Measurements from ENCODE around the gene PLXNB3. TPM values are rescaled to one million over a fixed set of nuclear protein-coding genes. Genes with fewer than 3 reads are reported as not detected.
"Not testable (repeated sequence)": the region's sequence is repeated elsewhere in the genome, so short reads cannot be mapped to it uniquely, and the experiment has no call there.

PLXNB3 gene
- total RNA-seq, 1 experiment from 2014 or later = 13.8 TPM

DNA sequence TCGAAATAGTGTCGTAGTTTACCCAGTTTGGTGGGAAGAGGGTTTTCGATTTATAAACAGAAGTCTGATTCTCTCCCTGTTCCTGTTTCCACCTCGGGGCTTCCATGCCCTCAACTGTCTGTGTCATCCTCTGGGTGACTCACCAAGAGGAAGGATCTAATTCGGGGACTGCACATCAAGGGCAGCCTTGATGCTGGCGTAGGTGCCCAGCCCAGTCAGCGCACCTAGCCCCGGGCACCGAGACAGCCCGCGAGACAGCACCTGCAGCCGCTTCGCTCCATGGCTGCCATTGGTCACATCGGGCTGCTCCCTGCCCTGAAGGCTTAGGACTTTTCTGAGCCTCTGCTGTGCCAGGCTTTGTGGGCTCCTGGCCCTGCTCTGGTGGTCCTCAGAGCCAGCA, 31.6 kb upstream of the PLXNB3 start:
- peak; percentile 69 for DNase-seq (ENCODE audit: low spot score)

DNA sequence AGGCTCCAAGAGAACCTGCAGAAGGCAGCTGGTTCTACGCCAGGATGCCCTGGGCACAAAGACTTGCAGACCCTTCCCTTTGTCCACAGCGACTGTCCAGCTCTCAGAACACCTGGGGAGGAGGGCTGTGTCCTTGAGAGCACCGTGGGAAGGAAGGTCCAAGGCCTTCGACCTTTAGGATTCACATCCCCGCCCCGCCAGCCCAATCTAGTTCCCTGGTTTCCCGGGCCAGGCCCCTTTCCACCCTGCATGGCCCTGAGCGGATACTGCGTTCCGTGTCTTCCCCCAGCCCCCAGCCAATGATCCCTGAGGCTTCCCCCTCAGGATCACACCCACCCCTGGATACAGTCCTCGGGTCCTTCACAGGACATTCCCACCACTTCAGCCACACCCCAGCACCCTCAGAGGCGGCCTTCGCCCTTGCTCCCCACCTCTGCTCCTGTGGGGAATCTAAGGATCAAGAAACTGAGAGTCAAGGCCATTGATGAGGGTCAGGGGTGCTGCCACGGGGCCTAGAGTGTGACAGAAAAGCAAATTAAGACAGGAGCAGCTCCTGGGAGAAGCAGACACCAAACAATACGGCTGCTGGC, 30.3 kb upstream of the PLXNB3 start:
- no peak for DNase-seq (ENCODE audit: low spot score)

DNA sequence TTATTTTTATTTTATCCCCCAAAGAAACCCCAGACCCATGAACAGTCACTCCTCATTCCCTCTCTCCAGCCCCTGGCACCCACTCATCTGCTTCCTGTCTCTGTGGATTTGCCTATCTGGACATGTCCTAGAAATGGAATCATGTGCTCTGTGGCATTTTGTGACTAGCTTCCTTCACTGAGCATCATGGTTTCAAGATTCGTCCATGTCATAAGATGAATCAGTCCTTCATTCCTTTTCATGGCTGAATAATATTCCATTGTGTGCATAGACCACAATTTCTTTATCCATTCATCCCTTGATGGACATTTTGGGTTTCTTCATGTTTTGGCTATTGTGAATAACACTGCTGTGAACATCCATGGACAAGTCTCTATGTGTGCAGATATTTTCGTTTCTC, 29.2 kb upstream of the PLXNB3 start:
- no peak for DNase-seq (ENCODE audit: low spot score)

DNA sequence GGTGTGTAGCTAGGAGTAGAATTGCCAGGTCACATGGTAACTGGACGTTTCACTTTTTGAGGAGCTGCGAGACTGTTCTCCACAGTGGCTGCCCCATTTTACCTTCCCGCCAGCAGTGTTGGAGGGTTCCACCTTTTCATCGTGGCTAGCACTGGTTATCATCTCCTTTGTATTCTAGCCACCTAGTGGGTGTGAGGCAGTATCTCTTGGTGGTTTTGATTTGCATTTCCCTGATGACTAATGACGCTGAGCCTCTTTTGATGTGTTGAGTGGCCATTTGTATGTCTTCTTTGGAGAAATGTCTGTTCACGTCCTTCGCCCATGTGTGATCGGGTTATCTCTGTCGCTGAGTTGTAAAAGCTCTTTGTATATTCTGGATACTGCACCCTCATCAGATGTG, 28.8 kb upstream of the PLXNB3 start:
- DNase-seq (ENCODE audit: low spot score) = peak; percentile 29

DNA sequence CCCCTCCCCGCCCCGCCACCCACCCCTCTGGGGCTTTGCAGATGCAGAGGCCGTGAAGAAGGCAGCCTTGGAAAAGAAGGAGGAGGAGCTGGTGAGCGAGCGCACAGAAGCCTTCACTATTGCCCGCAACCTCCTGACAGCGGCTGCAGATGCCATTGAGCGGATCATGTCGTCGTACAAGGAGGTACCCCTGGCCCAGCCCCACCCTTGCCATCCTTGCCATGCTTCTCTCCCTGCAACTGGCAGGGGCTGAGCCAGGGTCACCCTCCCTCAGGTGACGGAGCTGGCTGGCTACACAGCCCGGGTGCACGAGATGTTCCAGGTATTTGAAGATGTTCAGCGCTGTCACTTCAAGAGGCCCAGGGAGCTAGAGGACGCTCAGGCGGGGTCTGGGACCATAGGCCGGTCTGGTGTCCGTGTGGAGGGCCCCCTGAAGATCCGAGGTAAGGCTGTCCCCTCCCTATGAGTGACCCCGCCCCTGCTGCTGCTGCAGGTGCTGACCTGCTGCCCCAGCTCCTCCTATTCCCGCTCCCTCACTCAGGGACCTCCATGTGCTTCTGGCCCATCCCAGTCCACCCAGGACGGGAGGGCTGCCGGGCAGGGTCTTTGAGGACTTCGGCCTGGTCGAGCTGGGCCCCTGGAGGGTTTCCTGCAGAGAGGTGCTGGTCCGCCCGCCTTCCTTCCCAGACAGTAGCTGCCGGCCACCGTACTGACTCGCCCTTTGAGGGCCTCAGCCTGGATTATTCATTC, 27.8 kb upstream of the PLXNB3 start:
- DNase-seq (ENCODE audit: low spot score) = no peak

DNA sequence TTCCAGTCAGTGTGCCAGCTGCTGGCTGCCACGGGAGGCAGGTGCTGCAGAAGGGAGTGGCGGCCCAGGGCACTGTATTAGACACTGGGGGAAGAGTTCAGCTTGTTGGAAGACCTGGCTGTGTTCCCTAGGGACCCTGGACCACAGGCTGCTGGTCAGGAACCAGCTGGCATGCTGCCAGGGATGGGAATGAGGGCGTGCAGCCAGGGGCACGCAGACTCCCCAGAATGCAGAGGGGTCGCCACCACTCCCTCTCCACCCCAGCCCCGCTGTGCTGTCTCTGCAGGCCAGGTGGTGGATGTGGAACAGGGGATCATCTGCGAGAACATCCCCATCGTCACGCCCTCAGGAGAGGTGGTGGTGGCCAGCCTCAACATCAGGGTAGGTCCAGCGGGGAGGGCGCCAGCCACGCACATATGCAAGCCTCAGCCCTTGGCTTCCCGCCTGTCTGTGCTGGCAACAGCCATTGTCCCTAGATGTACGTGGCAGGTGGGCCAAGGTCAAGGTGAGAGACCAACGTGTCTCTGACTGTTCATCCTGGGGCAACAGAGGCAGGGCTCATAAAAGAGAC, 27.1 kb upstream of the PLXNB3 start:
- DNase-seq (ENCODE audit: low spot score) = no peak

DNA sequence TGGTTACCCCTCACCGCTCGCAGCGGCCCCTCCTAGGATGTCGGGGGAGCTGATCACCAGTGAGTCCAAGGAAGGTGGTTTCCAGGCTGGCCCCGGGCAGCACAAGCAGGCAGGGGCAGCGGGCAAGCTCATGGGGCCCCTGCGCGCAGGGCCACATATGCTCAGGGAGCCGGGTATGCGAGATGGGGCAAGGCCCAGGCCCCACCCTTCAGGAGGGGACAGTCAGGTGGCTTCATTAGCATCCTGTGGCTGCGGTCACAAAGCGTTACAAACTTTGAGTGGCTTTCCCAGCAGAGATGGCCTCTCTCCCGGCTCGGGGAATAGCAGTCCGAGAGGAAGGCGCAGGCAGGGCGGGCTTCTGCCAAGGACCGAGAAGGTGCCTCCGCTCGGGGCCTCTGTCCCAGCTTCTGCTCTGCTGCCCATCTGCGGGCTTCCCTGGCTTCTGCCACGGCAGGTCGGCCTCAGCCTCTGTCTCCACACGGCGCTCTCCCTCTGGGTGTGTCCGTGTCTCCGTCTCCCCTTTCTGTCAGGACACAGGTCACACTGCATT, 25.9 kb upstream of the PLXNB3 start:
- no peak for DNase-seq (ENCODE audit: low spot score)

DNA sequence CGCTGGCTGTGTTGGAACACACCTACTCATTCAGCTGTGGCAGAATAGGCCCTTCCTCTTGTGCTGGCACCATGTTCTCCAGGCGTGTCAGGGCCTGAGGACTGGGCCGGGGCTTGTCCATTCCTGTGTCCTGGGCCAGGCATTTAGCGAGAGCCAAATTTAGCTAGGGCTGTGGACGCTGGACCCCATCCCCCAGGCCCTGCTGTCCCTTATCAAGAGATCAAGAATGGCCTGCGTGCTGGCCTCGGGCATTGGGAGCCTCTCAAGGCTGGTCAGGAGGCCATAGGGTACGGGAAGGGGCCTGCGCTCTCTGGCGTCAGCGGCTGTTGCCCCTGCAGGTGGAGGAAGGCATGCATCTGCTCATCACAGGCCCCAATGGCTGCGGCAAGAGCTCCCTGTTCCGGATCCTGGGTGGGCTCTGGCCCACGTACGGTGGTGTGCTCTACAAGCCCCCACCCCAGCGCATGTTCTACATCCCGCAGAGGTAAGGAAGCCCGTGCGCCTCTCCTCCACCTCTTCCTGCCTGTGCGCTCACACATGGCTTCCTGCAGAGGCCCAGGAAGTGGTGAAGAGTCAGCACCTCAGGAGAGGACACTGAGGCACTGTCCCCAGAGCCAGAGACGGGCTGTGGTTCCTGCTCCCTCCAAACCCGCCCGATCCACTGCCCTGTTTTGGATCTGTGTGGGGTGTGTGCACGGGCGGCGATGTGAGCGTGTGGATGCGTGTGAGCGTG, 24.1 kb upstream of the PLXNB3 start:
- no peak for DNase-seq (ENCODE audit: low spot score)

DNA sequence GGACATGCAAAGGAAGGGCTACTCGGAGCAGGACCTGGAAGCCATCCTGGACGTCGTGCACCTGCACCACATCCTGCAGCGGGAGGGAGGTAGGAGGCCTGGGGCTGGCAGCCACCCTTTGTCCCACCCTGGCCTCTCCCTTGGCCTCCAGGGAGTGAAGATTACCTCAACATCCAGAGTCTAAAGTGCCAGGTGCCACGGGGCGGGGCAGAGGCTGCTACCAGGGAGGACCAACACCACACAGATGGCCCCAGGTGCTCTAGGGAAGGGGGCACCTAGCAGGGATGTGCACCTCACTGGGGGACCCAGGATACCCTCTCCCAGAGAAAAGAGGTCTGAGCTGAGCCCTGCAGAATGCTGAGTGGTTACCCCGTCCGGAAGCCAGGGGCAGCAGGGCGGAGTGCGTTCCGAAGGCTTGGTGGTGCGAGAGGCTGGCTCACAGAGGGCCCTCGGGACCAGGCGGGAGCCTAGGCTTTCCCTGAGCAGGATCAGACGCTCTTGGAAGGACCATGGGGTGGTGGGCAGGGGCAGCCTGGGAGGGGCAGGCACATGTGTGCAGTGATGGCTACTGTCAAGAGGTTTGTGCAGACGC, 23.3 kb upstream of the PLXNB3 start:
- DNase-seq (ENCODE audit: low spot score) = no peak

DNA sequence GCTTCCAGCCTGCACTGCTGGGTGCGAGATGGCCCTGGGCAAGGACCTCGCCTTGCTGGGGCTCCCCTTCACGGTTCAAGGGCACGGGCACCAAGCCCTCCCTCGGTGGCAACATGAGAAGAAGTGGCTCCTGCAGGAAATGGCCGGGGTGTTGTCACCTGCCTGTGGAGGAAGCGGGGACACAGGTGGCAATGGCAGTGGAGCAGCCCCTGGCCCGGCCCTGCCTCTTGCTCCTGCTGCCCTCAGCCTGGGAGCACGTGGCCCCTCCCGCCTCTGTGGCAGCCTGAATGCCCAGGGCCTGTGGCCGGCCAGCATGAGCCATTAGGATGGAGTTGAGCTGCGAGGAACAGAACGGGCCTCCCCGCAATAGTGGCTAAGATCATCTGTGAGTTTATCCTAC, 22.6 kb upstream of the PLXNB3 start:
- no peak for DNase-seq (ENCODE audit: low spot score)

DNA sequence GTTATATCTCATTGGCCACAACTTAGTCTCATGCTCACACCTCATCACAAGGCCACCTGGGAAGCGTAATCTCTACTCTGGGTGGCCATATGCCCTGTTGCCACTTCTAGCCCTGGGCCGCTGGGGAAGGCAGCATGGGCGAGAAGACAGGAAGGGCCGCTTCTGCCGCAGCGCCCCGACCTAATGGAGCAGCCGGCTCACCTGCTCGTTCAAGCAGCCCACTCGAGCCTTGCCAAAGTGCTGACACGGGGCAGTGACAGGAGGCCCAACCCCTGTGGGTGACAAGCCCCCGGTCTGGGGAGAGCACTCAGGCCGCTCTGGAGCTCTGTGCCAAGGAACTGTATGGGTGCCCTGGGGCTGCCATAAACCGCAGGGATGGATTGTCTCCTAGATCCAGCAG, 21.9 kb upstream of the PLXNB3 start:
- not testable (repeated sequence) for DNase-seq (ENCODE audit: low spot score)

DNA sequence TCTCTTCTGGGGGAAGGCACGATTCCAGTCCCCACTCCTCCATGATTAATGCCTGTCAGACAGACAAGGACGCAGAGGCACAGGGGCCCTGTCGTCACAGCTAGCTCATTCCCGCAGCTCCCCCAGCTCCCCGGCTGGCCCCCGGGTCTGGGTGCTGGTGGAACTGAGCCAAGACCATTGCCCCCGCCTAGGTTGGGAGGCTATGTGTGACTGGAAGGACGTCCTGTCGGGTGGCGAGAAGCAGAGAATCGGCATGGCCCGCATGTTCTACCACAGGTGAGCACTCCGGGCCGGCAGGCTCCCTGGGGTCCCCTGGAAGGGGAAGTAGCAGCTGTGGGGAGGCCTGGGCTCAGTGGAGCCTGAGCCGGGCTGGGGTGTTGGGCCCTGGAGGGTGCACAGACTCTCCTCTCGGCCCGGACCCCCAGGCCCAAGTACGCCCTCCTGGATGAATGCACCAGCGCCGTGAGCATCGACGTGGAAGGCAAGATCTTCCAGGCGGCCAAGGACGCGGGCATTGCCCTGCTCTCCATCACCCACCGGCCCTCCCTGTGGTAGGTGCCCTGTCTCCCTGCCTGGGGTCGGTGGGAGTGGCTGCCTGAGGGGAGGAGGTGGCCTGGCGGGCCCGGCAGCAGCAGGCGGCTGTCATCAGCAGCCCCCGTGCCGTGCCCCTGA, 21.1 kb upstream of the PLXNB3 start:
- DNase-seq (ENCODE audit: low spot score) = not testable (repeated sequence)

DNA sequence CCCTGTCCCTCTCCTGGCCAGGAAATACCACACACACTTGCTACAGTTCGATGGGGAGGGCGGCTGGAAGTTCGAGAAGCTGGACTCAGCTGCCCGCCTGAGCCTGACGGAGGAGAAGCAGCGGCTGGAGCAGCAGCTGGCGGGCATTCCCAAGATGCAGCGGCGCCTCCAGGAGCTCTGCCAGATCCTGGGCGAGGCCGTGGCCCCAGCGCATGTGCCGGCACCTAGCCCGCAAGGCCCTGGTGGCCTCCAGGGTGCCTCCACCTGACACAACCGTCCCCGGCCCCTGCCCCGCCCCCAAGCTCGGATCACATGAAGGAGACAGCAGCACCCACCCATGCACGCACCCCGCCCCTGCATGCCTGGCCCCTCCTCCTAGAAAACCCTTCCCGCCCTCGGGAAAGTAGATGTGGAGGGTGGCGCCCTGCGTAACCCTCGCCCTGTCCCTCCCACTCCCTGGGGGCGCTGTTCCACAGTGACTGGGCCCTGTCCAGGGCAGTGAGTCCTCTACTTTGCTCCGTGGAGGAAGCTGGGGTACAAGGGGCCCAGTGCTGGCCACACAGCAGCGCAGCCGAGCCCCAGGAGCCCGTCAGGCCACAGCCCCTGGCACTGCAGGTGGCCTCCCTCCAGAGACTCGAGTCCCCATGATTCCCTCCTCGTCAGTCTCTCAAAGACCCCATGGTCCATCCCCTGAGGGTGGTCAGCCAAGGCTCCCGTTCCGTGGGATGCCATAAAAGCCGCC, 20.4 kb upstream of the PLXNB3 start:
- not testable (repeated sequence) for DNase-seq (ENCODE audit: low spot score)

DNA sequence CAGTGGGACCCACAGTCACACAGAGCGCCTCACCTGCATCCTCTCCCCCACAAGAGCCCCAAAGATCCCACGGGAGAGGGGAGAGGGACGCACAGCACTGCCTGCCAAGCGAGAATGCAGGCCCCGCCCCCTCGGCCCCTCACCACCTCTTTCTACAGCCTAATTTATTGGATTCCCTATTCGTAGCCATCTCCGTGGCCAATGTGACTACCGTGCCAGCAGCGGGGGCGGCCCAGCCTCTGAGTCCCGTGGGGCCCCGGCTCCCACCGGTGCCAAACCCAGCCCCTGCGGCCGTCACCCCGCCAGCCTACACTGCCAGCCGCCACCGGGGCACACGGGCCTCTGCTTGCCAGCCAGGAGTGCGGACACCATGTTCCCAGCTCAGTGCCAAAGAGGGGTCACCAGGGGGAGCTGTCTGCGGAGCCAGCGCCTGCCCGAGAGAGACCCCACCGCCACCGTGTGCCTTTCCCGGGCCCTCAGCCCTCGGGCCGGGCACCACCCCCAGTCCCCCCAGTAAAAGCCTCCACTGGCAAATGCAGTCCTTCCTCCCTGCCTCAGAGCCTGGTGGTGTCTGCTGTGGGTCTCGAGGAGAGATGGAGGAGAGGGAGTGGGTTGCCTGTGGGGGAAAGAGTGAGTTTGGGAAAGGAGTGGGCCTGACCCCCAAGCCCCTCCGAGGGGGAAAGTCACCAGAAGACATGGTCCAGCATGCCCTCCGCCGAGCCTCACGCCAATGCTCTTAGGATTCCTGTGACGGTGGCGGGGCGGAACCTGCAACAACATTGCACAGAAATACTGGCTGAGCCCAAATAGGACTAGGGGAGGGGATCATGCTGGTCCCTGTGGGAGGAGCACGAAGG, 19.6 kb upstream of the PLXNB3 start:
- no peak for DNase-seq (ENCODE audit: low spot score)

DNA sequence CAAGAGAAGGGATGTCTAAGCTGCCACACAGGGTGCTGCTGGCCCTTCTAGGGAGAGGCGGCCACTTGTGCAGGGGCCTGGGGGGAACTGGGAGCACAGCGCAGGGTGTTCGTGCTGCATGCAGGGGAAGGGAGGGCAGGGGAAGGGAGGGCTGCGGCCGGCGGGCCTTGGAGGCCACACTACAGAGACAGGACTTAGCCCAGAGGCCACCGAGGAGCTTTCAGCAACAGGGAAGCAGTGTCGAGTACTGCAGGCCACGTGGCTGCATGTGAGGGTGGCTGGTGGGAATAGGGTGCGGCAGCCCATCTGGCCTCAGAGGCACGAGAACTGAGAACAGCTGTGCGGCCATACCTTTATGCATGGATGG, 19.0 kb upstream of the PLXNB3 start:
- not testable (repeated sequence) for DNase-seq (ENCODE audit: low spot score)

DNA sequence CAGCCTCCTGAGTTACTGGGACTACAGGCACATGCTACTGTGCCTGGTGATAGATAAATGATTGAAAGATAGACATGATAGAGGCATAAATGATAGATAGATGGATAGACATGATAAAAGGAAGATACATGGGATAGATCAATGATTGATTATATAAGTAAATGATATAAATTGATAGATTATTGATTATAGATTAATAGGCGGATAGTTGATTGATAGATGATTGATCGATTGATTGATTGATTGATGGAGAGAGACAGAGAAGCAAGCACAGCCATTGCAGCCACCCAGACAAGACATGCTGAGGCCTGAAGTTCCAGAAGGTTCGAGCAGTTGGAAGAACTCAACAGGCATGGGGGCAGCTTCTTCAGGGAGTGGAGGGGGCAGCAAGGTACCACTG, 17.7 kb upstream of the PLXNB3 start:
- DNase-seq (ENCODE audit: low spot score) = no peak

DNA sequence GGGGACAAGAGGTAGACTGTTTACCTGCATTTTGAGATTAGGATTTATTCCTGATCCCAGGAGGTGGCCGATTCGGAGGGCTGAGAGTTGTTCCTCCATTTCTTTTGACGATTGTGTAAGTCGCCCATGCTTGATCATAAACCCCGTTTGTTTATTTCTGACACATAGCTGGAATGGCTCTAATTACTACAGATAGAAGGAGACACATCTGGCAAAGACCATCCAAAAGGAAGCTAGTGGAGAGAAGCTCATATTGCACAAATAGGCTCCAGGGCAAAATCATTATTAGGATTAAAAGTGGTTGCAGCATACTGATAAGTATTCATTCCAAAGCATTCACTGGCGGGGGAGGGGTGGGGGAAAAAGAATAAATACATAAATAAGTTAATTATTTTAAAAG, 17.1 kb upstream of the PLXNB3 start:
- DNase-seq (ENCODE audit: low spot score) = not testable (repeated sequence)

DNA sequence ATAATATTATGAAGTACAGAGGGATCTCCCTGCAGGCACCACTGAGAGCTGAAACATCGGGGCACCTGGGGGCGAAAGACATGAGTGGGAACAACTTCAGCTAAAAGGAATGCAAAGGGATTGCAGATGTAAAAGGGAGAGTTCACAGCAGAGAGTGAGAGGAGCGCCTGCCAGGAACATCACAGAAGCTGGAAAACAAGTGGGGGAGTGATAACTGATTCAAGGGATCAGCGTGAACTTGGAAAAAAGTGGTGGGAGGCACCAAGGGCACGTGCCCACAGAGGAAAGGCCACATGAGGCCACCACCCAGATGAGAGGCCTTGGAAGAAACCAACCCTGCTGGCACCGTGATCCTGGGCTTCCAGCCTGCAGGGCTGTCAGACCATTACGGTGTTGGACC, 15.0 kb upstream of the PLXNB3 start:
- DNase-seq (ENCODE audit: low spot score) = not testable (repeated sequence)

DNA sequence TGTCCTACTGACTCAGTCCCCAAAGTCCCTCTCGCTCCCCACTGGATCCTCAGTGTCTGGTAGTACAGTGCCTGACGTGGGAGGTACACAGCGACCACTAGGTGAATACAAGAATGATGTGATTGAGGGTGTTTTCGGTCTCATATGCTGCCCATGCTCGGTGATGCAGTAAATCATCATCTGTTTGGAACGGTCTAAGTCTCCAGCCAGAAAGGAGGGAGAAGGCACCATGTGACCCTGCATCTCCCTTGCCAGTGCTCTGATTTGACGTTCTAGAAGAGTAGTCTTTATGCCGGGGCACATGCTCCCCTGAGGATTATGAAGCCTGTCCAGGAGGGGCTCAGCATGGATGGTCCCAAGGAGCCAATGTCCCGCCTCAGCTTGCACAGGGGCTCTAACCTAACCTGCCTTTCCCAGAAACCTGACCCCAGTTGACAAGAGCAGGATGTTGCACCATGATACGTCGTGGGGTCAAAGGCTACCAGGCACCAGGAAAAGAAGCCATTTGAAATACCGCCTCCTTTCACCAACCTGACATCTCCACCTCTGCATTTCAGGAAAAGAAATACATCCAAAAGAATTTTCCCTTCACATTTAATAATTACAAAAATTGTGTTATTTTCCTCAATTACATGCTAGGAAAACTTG, 13.8 kb upstream of the PLXNB3 start:
- DNase-seq (ENCODE audit: low spot score) = no peak

Measured in A172 (cell line).